Fibroblast of lung (primary cell): ENCODE results near the gene HUNK. TPM values are rescaled to one million over a fixed set of nuclear protein-coding genes. Genes with fewer than 3 reads are reported as not detected.
"Not testable (repeated sequence)": the region's sequence is repeated elsewhere in the genome, so short reads cannot be mapped to it uniquely, and the experiment has no call there.

Experiments used
- DNase-seq, 2 donors: peaks; one replicate each; pipeline versions ENCODE4 v3.0.0 to v3.0.0-alpha.2; 2010; ENCODE audit warnings: low read depth in 2 of 2
- H2AFZ ChIP-seq: 2 replicates; pipeline ENCODE4 v1.5.1; 2012; ENCODE audit warnings: low read length, control low read depth, inconsistent platforms
- H3K27ac ChIP-seq: 2 replicates; pipeline ENCODE4 v1.5.1; 2011; ENCODE audit warnings: low read length, control low read depth; ENCODE audit not compliant: insufficient read depth
- H3K27me3 ChIP-seq: 2 replicates; pipeline ENCODE4 v1.5.1; 2011; ENCODE audit warnings: mild to moderate bottlenecking, low read length; ENCODE audit not compliant: control insufficient read depth, insufficient read depth
- H3K36me3 ChIP-seq: 2 replicates; pipeline ENCODE4 v1.5.1; 2011; ENCODE audit warnings: low read length; ENCODE audit not compliant: control insufficient read depth, insufficient read depth
- H3K4me1 ChIP-seq: 2 replicates; pipeline ENCODE4 v1.5.1; 2011; ENCODE audit warnings: low read length; ENCODE audit not compliant: control insufficient read depth, insufficient read depth; ENCODE audit errors: extremely low read depth
- H3K4me2 ChIP-seq: 2 replicates; pipeline ENCODE4 v1.5.1; 2011; ENCODE audit warnings: low read length, control low read depth; ENCODE audit not compliant: insufficient read depth; ENCODE audit errors: extremely low read depth
- H3K4me3 ChIP-seq, 4 experiments: fragments of 200-600 bp in 1 of 4; sonication (generic) in 1 of 4; replicated peaks in 1 of 4; 2 replicates each; pipeline ENCODE4 v1.5.1; 2011 to 2016; ENCODE audit warnings: low read length in 4 of 4, low read depth in 3 of 4, mild to moderate bottlenecking in 3 of 4, control low read depth in 2 of 4, inconsistent platforms in 1 of 4, mixed read lengths in 1 of 4; ENCODE audit not compliant: insufficient read depth in 1 of 4; ENCODE audit errors: control extremely low read depth in 1 of 4
- H3K79me2 ChIP-seq: 2 replicates; pipeline ENCODE4 v1.5.1; 2012; ENCODE audit warnings: mild to moderate bottlenecking, low read length, inconsistent platforms; ENCODE audit not compliant: control insufficient read depth, insufficient read depth
- H3K9ac ChIP-seq: 2 replicates; pipeline ENCODE4 v1.5.1; 2011; ENCODE audit warnings: mild to moderate bottlenecking, low read length, control low read depth; ENCODE audit not compliant: insufficient read depth
- H3K9me3 ChIP-seq: 2 replicates; pipeline ENCODE4 v1.5.1; 2012; ENCODE audit warnings: low read depth, low read length; ENCODE audit not compliant: control insufficient read depth, insufficient read depth
- H4K20me1 ChIP-seq: 2 replicates; pipeline ENCODE4 v1.5.1; 2011; ENCODE audit warnings: low read length; ENCODE audit not compliant: control insufficient read depth, insufficient read depth; ENCODE audit errors: extremely low read depth
- CTCF ChIP-seq, 2 donors: IDR thresholded peaks in 1 of 2; conservative IDR thresholded peaks in 1 of 2; 1 replicate in 1 of 2; 2 replicates in 1 of 2; pipeline ENCODE4 v1.5.1; 2011 to 2012; ENCODE audit warnings: low read length in 2 of 2, control low read depth in 1 of 2, inconsistent platforms in 1 of 2, low read depth in 1 of 2, mild to moderate bottlenecking in 1 of 2
- EZH2 ChIP-seq: IDR thresholded peaks from 2 replicates; pipeline ENCODE4 v1.5.1; 2012; ENCODE audit warnings: low read length, control low read depth, mild to moderate bottlenecking; ENCODE audit errors: missing control alignments
- polyA plus RNA-seq, 2 donors: library from polyadenylated mRNA; depleted of rRNA in 1 of 2; stranded (reverse) in 1 of 2; unstranded in 1 of 2; fragments of >200 nt; gene quantifications; 2 replicates each; pipeline ENCODE4 v1.2.1, GENCODE V29; 2011 to 2012; ENCODE audit warnings: missing spikeins in 1 of 2
- total RNA-seq: library from RNA; depleted of rRNA; stranded (reverse); fragments of >200 nt; gene quantifications from 2 replicates; pipeline ENCODE4 v1.2.1, GENCODE V29; 2014

HUNK gene
- total and polyA plus RNA-seq, 2 donors (not counting 1 experiment from before 2014, with no cell fraction given): 0.09 to 0.33 TPM

GRCh38 chr21:31945141-31945540 lies 72.3 kb downstream of the HUNK start:
- H4K20me1 ChIP-seq: peaks cover 1% of the 10 kb centered on the region
- H3K4me1 ChIP-seq: no peaks in the 10 kb centered on the region
- no peaks in the 10 kb centered on the region for H3K9me3 ChIP-seq
- no peak overlapping the region for H2AFZ ChIP-seq
- H3K79me2 ChIP-seq: no peaks in the 10 kb centered on the region
- peak overlapping the region; percentile 40 for H3K4me2 ChIP-seq
- no peak overlapping the region for H3K9ac ChIP-seq
- H3K4me3 ChIP-seq: no peak overlapping the region
- H3K27me3 ChIP-seq: no peaks in the 10 kb centered on the region
- H3K27ac ChIP-seq: no peak overlapping the region
- H3K36me3 ChIP-seq: no peaks in the 10 kb centered on the region
- TF ChIP-seq CTCF (conservative IDR thresholded peaks at IDR 0.05 in 1 of 2, IDR thresholded peaks at IDR 0.05 in 1 of 2; ENCODE audit: low read depth in 1 of 2, low read length in 2 of 2): no peak
- no peak for DNase-seq

GRCh38 chr21:31945546-31945945 lies 72.7 kb downstream of the HUNK start:
- Histone ChIP-seq H3K4me1 (no peaks in the 10 kb centered on the region), H3K27me3 (no peaks in the 10 kb centered on the region), H3K9me3 (no peaks in the 10 kb centered on the region), H3K4me3 (no peak overlapping the region), H3K27ac (peak overlapping the region; percentile 25), H4K20me1 (peaks cover 1% of the 10 kb centered on the region), H3K36me3 (no peaks in the 10 kb centered on the region), H3K79me2 (no peaks in the 10 kb centered on the region), H3K4me2 (no peak overlapping the region), H2AFZ (no peak overlapping the region), H3K9ac (no peak overlapping the region)
- peak; percentile 65 to 94 for DNase-seq
- TF ChIP-seq EZH2 (no peak), CTCF (conservative IDR thresholded peaks at IDR 0.05 in 1 of 2, IDR thresholded peaks at IDR 0.05 in 1 of 2; ENCODE audit: low read depth in 1 of 2, low read length in 2 of 2) (no peak)

- no peak for TF ChIP-seq CTCF (conservative IDR thresholded peaks at IDR 0.05 in 1 of 2, IDR thresholded peaks at IDR 0.05 in 1 of 2; ENCODE audit: low read depth in 1 of 2, low read length in 2 of 2)
- no peak for TF ChIP-seq EZH2
- H3K4me2 ChIP-seq: peak overlapping the region; percentile 51
Observed at GRCh38 chr21:31946231-31946630, 73.4 kb downstream of the HUNK start.

GRCh38 chr21:31946876-31947550 lies 74.2 kb downstream of the HUNK start:
- H3K9ac ChIP-seq, H4K20me1 ChIP-seq, H3K27ac ChIP-seq, H2AFZ ChIP-seq, H3K4me2 ChIP-seq, DNase-seq, H3K4me3 ChIP-seq, H3K9me3 ChIP-seq, H3K36me3 ChIP-seq, H3K4me1 ChIP-seq, H3K27me3 ChIP-seq, H3K79me2 ChIP-seq: not testable (repeated sequence)

More at GRCh38 chr21:31946231-31946630, 73.4 kb downstream of the HUNK start:
- no peak overlapping the region for H2AFZ ChIP-seq
- peaks cover 1% of the 10 kb centered on the region for H4K20me1 ChIP-seq
- no peak for DNase-seq
- H3K27ac ChIP-seq: peak overlapping the region; percentile 25
- H3K36me3 ChIP-seq: no peaks in the 10 kb centered on the region
- H3K4me1 ChIP-seq: no peaks in the 10 kb centered on the region
- no peak overlapping the region for H3K4me3 ChIP-seq
- H3K27me3 ChIP-seq: no peaks in the 10 kb centered on the region
- H3K9me3 ChIP-seq: no peaks in the 10 kb centered on the region
- no peak overlapping the region for H3K9ac ChIP-seq
- H3K79me2 ChIP-seq: no peaks in the 10 kb centered on the region
